Measurements from ENCODE around the gene PTER. TPM values are rescaled to one million over a fixed set of nuclear protein-coding genes. Genes with fewer than 3 reads are reported as not detected.

The PTER gene
- 3.1 and 6.7 TPM in 2 replicates for total RNA-seq

GRCh38 chr10:16436758-16437539 is at the start of gene PTER:
TSS of gene PTER (plus strand) at chr10:16437010. CDS start at chr10:16484385, 47,375 bp downstream.

GRCh38 chr10:16521311-16522016 is 84.7 kb downstream of the PTER start, which contains the start of gene C1QL3:
TSS of gene C1QL3 (minus strand) at chr10:16521879. CDS start at chr10:16521065, 814 bp downstream.

Other genes starting within 250 kb of the PTER start
- gene C1QL3, start 84.9 kb downstream of the PTER start, total RNA-seq = 0.09 and 0.18 TPM in 2 replicates